ENCODE measurements around the gene UBE2O.

DNA sequence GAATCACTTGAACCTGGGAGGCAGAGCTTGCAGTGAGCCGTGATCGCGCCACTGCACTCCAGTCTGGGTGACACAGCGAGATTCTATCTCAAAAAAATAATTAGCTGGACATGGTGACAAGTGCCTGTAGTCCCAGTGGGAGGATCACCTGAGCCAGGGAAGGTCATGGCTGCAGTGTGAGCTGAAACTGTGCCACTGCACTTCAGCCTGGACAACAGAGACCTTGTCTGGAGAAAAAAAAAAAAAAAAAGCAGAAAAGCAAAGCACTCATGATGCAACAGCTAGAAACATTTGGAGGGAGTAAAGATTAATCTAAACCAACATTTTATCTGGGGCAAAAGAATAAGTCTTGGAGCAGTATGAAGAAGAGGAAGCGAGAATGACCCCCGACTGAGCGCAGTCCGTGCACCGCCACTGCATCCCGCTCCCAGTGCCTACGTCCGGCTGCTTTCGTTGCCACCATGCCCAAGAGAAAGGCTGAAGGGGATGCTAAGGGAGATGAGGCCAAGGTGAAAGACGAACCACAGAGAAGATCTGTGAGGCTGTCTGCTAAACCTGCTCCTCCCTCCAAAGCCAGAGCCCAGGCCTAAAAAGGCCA lies 107.5 kb downstream of the UBE2O start:
- TF ChIP-seq, protein P1, sequence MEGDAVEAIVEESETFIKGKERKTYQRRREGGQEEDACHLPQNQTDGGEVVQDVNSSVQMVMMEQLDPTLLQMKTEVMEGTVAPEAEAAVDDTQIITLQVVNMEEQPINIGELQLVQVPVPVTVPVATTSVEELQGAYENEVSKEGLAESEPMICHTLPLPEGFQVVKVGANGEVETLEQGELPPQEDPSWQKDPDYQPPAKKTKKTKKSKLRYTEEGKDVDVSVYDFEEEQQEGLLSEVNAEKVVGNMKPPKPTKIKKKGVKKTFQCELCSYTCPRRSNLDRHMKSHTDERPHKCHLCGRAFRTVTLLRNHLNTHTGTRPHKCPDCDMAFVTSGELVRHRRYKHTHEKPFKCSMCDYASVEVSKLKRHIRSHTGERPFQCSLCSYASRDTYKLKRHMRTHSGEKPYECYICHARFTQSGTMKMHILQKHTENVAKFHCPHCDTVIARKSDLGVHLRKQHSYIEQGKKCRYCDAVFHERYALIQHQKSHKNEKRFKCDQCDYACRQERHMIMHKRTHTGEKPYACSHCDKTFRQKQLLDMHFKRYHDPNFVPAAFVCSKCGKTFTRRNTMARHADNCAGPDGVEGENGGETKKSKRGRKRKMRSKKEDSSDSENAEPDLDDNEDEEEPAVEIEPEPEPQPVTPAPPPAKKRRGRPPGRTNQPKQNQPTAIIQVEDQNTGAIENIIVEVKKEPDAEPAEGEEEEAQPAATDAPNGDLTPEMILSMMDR (IDR thresholded peaks at IDR 0.05; ENCODE audit: low read depth, low read length, missing input control) = no peak
- no peak for TF ChIP-seq TAF1 (conservative IDR thresholded peaks at IDR 0.05)
- TF ChIP-seq, protein P2, sequence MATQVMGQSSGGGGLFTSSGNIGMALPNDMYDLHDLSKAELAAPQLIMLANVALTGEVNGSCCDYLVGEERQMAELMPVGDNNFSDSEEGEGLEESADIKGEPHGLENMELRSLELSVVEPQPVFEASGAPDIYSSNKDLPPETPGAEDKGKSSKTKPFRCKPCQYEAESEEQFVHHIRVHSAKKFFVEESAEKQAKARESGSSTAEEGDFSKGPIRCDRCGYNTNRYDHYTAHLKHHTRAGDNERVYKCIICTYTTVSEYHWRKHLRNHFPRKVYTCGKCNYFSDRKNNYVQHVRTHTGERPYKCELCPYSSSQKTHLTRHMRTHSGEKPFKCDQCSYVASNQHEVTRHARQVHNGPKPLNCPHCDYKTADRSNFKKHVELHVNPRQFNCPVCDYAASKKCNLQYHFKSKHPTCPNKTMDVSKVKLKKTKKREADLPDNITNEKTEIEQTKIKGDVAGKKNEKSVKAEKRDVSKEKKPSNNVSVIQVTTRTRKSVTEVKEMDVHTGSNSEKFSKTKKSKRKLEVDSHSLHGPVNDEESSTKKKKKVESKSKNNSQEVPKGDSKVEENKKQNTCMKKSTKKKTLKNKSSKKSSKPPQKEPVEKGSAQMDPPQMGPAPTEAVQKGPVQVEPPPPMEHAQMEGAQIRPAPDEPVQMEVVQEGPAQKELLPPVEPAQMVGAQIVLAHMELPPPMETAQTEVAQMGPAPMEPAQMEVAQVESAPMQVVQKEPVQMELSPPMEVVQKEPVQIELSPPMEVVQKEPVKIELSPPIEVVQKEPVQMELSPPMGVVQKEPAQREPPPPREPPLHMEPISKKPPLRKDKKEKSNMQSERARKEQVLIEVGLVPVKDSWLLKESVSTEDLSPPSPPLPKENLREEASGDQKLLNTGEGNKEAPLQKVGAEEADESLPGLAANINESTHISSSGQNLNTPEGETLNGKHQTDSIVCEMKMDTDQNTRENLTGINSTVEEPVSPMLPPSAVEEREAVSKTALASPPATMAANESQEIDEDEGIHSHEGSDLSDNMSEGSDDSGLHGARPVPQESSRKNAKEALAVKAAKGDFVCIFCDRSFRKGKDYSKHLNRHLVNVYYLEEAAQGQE (IDR thresholded peaks at IDR 0.05) = no peak
- TF ChIP-seq, protein P3, sequence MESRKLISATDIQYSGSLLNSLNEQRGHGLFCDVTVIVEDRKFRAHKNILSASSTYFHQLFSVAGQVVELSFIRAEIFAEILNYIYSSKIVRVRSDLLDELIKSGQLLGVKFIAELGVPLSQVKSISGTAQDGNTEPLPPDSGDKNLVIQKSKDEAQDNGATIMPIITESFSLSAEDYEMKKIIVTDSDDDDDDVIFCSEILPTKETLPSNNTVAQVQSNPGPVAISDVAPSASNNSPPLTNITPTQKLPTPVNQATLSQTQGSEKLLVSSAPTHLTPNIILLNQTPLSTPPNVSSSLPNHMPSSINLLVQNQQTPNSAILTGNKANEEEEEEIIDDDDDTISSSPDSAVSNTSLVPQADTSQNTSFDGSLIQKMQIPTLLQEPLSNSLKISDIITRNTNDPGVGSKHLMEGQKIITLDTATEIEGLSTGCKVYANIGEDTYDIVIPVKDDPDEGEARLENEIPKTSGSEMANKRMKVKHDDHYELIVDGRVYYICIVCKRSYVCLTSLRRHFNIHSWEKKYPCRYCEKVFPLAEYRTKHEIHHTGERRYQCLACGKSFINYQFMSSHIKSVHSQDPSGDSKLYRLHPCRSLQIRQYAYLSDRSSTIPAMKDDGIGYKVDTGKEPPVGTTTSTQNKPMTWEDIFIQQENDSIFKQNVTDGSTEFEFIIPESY (IDR thresholded peaks at IDR 0.05) = peak; percentile 33
- no peak for TF ChIP-seq FOXA1 (IDR thresholded peaks at IDR 0.05)
- TF ChIP-seq, protein P4, sequence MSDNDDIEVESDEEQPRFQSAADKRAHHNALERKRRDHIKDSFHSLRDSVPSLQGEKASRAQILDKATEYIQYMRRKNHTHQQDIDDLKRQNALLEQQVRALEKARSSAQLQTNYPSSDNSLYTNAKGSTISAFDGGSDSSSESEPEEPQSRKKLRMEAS (IDR thresholded peaks at IDR 0.05) = no peak

All from liver (tissue), 3 donors.